WTC11 (cell line): ENCODE data around the gene MARCKSL1.

Experiments
- JUN ChIP-seq: sonication (generic); formaldehyde crosslinking; IDR thresholded peaks from 2 replicates; pipeline ENCODE4 v1.8.0; 2023; ENCODE audit warnings: mild to moderate bottlenecking, missing genetic modification reagents
- TF ChIP-seq, protein P1 (sequence below): fragments of 200-600 bp; IDR thresholded peaks from 2 replicates; pipeline ENCODE4 v1.8.0; 2022; ENCODE audit warnings: antibody characterized with exemption

DNA sequence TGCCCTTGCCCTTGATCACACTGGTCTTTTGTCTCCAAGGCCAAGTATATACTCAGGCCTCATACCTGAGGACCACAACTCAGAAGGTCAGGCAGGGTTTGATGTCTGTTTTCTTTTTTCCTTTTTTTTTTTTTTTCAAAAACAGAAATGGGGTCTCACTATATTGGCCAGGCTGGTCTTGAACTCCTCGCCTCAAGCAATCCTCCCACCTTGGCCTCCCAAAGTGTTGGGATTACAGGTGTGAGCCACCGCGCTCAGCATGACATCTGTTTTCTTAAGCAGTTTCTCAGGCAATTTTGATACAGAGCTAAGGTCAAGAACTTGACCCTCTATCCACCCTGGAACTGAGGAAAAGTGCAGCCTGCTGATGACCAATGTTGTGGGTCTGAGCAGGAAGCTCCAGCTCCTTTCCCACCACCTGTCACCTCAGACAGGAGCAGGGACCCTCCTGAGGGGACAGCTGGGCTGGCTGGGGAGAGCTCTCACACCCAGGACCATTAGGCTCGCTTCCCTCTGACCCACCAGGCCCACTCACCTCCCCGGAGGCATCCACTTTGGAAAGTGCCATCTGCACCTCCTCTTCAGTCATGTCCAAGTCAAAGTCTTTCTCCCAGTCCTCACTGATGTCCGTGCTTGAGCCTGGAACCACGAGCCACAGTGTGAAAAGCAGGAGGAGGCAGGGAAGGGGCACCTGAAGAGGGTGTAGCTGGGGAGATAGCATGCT lies 32.0 kb upstream of the MARCKSL1 start:
- TF ChIP-seq, protein P1, sequence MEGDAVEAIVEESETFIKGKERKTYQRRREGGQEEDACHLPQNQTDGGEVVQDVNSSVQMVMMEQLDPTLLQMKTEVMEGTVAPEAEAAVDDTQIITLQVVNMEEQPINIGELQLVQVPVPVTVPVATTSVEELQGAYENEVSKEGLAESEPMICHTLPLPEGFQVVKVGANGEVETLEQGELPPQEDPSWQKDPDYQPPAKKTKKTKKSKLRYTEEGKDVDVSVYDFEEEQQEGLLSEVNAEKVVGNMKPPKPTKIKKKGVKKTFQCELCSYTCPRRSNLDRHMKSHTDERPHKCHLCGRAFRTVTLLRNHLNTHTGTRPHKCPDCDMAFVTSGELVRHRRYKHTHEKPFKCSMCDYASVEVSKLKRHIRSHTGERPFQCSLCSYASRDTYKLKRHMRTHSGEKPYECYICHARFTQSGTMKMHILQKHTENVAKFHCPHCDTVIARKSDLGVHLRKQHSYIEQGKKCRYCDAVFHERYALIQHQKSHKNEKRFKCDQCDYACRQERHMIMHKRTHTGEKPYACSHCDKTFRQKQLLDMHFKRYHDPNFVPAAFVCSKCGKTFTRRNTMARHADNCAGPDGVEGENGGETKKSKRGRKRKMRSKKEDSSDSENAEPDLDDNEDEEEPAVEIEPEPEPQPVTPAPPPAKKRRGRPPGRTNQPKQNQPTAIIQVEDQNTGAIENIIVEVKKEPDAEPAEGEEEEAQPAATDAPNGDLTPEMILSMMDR = no peak
- no peak for TF ChIP-seq JUN (CRISPR knock-in tag)
